CD1c-positive myeloid dendritic cell (primary cell): ENCODE measurements around the gene ANXA5.

Experiments used
- DNase-seq: peaks from one replicate; pipeline ENCODE4 v3.0.0-alpha.2; 2016; ENCODE audit errors: extremely low spot score

The ANXA5 gene

DNA sequence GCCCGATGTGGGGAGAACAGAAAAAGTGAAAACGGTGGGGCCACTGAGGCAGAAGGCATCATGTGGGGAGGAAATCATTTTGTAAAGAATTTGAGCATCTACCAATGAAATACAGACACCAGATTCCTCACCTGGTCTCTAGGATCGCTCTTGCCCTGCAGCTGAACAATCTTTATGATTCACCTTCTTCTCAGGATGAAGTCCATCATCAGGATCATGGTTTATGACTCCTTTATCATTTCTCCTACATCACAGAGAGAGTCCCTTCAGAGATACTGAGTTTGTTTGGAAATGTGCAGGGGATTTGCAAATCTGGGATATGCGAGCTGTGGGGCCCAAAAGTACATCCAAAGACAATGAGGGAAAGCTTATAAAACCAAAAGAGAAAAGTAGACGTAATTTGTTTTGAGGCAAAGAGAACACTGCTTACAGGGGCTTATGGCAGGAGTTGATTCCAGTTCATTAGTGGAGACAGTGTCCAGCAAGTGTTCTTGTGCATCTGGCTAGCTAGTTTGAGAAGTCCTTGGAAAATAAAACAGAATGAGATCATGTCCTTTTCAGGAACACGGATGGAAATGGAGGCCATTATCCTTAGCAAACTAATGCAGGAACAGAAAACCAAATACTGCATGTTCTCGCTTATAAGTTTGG lies 15.3 kb upstream of the ANXA5 start:
- DNase-seq: no peak

DNA sequence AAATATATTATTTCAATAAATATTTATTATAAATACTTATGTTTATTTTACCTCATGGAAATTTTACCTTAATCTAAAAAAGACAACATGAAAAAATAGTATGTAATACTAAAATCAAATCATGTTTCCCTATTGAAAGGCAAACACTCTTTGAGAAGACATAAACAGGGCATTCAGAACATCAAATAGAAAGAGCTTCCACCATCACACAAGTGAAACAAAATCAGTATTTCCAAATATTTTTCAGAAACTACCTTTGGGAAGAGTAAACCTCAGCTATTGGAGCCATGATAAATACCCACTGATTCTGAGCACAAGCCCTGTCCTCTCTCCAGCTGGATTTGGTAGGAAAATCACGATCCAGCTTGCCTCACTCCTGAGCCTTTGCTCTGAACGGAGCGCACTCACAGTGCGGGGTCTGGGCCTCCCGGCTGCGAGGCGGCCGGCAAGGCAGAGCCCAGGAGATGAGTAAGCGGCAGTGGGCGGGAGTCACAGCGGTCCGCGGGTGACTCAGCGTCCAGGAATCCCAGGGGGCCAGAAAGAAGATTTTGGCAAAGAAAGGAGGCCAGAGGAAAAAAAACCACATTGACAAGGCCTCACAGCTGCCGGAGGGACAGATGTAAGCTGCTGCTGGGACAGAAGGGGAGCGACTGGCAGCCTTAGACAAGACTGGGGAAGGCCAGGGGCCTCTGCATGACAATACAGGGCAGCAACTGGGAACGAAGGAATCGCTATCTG lies 14.7 kb upstream of the ANXA5 start:
- DNase-seq: peak; percentile 88

DNA sequence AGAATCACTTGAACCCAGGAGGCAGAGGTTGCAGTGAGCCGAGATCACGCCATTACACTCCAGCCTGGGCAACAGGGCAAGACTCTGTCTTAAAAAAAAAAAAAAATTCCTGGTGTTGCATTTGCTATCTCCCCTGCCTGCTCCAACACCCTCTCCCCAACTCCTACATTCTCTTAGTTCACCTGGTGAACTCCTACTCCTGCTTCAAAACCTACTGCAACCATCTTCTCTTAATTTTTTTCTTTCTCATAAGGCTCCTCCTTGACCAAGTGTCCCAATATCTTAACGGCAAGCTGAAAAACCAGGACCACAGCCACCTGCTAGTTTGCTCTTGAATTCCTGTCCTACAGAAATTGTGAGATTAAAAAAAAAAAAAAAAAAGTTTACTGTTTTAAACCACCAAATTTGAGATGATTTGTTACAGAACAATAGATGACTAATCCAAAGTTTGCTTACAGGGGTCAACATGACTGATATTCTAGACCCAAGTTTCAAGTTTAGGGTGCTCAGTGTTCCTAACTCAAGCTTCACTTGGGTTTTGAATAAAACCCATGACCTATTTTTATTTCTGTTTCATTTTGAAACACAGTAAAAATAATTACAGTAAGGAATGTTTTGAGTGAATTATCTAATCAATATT lies 13.1 kb upstream of the ANXA5 start:
- DNase-seq: no peak

DNA sequence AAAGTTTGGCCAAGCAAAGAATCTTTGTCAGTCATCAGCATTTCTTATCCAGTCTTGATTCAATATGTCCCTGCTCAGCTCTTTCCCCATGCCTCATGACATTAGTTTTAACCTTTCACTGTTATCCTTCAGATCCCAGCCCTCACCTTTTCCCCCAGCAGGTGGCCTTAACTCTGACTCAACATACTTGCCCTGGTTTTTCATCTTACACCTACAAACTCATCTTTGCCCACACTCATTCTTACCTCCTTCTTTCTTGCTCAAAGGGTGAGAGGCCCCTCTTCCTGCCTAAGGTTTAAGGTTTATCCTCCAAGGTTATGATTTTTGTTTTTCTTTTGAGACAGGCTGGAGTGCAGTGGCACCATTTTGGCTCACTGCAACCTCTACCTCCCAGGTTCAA lies 10.6 kb upstream of the ANXA5 start:
- DNase-seq: no peak

DNA sequence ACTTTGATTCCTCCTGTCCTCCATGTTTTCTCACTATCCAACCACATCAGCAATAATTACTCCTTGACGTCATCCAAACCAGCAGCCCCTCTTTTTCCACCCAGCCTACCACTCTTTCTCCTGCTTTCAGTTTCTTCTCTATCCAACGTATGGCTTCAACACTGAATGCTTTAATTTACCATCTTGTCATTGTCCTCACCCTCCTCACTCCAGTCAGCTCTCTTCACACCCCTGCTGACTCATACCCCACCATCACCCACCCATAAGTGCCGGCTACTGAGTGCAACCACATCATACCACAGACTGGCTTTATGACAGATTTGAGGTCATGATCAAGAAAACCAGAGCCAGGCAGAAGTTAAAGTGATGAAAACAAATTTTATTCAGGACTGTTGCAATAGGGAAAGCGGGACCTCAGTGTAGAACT lies 9.8 kb upstream of the ANXA5 start:
- DNase-seq: no peak

DNA sequence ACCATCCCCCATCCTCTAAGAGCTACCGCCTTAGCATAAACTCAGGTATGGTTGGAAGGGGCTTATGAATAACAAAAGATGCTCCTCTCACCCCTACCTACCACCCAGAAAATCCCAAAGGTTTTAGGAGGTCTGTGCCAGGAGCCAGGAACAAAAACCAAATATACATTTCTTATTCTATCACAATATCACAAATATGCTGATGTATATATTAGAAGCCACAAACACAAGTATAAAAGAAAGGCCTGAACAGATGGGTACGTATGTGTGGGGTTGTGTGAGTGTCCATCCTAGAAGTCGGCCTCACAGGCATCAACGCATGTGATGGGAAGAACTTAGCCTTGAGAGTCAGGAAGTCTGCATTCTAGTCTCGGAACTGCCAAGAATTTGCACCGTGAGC lies 8.7 kb upstream of the ANXA5 start:
- DNase-seq: no peak

DNA sequence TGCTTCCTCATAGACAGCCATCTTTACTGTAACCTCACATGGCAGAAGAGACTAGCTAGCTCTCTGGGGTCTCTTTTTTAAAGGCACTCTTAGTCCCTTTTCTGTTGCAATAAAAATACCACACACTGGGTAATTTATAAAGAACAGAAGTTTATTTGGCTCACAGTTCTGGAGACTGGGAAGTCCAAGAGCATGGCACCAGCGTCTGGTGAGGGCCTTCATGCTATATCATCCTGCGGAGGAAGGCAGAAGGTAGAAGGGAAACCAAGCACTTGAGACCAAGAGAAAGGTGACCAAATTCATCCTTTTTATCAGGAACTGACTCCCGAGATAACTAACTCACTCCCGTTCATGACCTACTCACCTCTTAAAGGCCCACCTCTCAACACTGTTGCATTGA lies 5.4 kb upstream of the ANXA5 start:
- no peak for DNase-seq

DNA sequence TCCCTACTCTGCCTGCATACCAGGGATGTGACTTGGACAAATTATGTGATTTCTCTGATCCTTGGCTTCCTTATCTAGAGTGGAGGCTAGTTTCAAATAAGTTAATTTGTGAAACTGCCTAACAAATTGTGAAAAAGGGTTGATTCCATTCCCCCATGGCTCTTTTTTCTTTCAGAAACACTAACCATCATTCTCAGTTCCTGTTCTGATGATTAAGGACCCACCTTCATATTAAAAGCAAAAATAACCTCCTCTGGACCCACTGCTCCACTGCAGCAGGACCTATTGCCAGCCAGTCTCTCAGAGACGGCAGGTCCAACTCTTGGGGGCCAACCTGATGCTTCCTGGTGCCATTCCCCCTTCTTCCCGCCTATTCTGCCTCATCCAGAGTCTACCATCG lies 4.5 kb upstream of the ANXA5 start:
- DNase-seq: no peak

DNA sequence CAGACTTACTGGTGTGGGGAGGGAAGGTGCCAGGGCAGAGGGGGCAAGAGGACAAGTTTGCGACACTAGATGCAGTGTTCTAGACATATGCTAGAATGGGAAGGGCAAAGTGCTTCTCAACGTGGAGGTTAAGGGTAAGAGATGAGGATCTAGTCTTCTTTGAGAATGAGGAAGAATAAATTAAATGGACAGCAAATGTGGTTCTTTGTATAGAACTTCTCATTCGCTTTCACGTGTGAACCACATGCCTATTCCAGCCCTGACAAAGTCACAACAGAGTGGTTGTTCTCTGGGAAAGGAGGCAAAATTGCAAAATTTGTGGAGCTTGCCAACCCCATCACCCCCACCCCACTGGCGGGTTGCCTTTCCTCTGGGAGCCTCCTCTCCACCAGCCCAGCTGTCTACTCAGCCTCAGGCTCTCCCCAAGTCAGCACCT lies 1.5 kb upstream of the ANXA5 start:
- peak; percentile 53 for DNase-seq

DNA sequence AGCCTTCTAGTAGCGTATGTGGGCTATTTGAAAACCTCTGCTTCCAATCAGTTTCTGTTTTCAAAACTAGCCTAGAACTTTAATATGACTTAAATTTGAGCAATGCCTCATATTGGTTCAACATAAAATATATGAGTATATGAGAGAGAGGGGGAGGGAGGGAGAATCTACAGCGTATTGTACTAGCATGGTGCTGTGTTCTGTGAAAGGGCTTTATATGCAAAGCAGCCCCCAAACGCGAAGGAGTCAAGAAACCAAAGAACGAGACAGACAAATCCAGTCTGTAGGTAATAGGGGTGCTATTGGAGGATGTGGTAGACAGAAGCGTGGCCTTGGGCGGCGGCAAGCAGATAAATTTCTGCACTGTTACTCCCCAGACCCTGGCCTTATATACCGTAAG lies 784 bp upstream of the ANXA5 start:
- DNase-seq: no peak

DNA sequence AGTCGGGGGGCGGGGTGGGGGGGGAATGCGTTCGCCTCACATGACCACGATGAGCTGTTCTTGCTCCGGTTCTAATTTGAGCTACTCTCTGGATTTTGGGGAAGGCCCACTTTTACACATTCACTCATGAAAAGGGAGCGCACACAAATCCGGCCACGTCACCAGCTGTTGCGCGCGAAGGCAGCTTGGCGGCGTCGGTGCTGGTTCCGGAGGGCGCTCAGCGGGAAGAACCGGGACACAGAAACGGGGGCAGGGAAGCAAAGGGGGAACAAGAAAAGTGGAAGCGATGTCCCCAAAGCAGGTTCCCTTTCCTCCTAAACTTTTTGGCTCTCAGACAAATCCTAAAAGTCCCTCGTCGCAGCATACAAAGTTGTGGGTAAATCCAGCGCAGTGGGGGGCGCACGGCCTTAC lies 605 bp downstream of the ANXA5 start:
- DNase-seq: peak; percentile 96

DNA sequence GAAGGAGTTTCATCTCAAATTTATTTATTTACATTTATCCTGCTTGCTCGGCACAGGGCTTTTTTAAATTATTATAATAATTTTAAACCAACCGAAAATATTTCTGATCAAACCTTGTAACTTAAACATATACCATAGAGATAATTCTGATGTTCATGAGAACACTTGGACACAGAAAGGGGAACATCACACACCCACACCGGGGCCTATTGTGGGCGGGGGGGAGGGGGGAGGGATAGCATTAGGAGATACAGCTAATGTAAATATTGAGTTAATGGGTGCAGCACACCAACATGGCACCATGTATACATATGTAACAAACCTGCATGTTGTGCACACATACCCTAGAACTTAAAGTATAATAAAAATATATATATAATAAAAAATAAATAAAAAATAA lies 2.9 kb downstream of the ANXA5 start:
- peak; percentile 53 for DNase-seq

DNA sequence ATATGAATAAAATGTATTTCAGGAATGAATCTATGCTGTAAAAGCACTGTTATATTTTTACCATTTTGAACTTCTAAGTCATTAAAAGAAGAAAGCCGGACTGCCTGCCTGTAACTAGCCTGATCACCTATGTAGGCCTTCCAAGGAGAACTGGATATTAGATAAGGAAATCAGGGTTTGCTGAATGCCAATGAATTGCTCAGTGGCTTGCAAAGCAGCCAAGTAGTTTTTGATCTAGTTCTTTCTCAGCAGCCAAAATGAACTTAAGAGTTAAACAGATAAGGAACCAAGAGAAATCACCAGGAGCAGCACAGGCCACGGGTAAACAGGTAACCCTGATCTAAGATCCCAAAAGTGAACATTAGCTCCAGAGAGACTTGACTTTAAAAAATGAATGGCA lies 3.3 kb downstream of the ANXA5 start:
- DNase-seq: no peak

DNA sequence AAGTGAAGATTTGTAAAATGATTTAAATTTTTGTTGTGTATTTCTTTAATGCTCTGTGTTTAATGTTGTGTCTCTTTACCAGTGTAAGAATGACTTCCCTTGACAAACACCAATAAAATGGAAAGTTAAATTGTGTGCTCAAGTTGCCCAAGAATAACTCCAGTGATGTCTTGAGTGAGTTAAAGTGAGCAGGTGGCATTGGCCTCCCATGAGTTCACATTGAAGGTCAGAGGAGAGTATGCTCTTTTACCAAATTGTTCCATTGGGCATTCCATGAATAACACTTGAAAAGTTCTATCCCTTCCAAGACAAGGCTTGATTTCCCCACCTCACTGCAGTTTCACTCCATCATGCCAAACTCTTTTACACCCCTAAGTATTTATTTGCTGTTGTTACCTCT lies 4.5 kb downstream of the ANXA5 start:
- no peak for DNase-seq

DNA sequence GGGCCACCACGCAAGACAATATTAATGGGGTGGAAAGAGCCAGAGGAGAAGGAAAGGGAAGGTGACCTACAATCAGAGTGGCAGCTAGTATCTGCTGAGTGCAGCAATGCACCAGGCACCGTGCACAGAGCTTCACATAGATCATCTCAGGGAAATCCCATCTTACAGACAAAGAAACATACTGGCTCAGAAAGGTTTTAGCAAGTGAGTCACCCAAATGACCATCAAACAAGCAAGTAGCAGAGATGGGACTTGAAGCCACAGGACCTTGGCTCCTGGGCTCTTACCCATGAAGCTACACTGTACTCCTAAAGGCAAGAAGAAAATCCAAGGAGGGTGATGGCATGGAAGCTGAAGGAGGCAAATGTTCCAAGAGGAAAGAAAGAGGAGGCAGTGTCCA lies 6.8 kb downstream of the ANXA5 start:
- no peak for DNase-seq

DNA sequence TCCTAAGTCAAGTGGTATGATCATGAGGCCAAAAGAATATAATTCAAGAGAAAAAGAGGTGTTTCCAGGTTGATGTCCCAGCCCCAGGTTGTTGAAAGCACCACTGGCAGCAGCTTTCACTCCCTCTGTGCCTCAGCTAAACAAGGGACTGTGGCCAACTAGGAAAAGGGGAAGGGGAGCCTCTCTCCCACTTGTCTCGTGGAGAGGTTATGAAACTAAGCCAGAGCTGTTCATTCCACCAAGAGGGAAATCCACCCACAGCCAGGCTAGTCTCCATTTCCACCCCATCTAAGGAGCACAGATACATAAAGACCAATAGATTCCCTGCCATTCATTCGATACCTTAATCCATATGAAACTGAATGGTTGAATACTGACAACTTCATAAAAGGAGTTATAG lies 8.1 kb downstream of the ANXA5 start:
- DNase-seq: peak; percentile 81

DNA sequence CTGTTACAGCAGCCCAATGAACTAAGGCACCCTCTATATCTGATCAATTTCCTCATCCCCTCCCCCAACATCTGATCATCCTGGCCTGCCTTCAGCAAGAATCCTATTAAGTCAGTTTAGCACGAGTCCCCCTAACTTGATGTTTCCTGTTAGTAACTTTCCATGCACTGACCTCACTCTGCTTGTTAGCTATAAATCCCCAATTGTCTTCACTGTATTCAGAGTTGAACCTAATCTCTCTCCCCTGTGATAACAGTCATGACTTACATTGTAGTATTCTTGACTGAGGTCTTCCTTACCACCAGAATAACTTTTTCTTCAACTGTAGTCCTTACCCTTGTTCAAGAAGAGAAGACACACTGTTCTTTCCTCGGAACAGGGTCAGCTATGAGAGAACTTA lies 8.5 kb downstream of the ANXA5 start:
- peak; percentile 32 for DNase-seq

DNA sequence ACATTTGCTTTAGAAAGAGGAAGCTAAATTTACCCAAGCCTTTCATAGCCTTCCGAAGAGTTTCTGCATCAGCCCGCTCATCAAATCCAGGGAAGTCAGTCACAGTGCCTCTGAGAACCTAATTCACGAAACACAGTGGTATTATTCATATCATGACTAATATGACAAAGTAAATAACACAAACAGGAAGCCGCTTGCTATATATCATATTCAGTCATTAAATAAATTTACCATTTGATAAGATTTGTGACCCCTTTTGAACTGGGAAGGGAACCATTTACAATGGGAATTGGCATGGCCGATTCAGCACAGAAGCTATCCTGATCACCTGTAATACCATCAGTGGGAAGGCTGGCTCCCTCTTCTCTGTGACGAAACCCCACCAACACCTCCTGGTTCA lies 10.5 kb downstream of the ANXA5 start:
- DNase-seq: peak; percentile 56

DNA sequence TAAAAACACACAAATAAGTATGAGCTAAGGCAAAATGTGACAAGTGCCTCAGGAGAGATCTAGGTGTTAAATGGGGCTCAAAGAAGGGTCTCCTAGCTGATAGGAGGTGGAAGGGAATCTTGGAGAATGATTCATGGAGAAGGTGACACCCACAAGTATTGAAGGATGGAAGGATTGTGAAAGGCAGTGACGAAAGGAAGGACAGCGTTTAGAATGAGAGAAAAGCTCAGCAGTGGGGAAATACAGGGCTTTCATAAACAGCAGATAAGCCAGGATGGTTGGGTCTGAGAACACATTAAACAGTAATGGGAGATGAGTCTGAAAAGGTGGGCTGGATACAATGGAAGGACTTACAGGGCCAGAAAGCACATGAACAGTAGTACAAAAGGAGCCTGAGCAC lies 11.5 kb downstream of the ANXA5 start:
- DNase-seq: no peak

DNA sequence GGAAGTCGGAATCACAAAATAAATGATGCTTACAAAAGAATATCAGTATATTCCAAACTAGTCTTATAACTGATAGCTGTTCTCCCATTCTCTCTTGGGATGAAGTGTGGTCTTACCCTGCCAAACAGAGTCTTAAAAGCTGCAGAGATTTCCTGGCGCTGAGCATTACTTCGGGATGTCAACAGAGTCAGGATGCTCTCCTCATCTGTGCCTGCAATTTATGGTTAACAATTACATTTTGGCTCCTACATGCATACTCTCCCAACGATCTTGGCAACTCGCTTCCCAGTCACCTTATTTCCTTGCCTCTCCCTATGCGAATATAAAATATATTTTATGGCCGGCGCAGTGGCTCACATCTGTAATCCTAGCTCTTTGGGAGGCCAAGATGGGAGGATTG lies 12.2 kb downstream of the ANXA5 start:
- DNase-seq: no peak

DNA sequence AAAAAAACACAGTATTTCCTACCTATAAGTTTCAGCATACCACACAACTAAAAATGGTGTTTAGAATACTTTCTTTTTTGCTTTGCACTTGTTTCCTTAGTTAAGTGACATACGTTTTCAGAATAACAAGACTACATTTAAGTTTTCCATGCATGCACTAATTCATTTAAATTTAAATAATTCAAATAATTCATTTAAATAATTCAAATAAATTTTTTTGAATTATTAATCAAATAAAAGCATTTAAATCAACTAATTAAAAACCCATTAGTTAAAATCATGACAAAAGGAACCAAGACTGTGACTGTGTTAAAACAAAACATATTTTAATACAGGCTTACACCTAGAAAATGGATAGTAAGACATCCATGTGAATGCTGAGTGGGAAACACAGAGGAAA lies 12.8 kb downstream of the ANXA5 start:
- no peak for DNase-seq

DNA sequence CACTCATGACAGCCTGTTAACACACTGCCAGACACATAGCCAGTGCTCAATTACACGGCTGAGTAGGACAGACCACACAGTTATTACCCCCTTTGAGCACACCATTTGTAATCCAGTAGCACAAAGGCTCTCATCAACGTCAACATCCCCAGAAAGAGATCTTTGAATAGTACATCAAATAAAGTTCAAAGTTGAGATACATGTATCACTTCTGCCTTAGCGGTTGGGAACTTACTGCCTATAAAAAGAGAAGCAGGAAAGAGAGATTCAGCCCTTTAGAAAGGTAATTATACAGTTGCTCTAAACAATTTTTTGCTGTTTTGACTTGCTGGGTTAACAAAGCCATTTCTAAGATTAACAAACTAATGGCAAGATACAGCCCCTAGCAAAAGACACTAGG lies 16.2 kb downstream of the ANXA5 start:
- no peak for DNase-seq

DNA sequence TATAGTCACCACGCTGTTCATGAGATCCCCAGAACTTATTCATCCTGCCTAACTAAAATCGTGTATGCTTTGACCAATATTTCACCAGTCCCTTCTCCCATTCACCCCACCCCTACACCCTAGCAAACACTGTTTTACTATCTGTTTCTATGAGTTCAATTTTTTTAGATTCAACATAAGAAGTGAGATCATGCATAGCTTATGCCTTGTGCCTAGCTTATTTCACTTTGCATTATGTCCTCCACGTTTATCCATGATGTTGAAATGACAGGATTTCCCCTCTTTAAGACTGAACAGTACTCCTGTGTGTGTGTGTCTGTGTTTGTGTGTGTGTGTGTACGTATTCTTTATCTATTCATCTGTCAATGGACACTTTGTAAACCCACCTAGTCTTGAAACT lies 16.8 kb downstream of the ANXA5 start:
- DNase-seq: no peak
